GM19025 (cell line): ENCODE measurements around the gene NT5M.
"Not testable (repeated sequence)": the region's sequence is repeated elsewhere in the genome, so short reads cannot be mapped to it uniquely, and the experiment has no call there.

ENCODE experiments used
- ATAC-seq: cut with Tn5 transposase; IDR thresholded peaks from one replicate; pipeline ENCODE4 v1.9.1; 2021; ENCODE audit warnings: mild to moderate bottlenecking, low read depth, moderate library complexity; ENCODE audit not compliant: unreplicated experiment

NT5M gene

GRCh38 chr17:17300624-17301568 lies 2.3 kb upstream of the NT5M start:
- ATAC-seq = no peak

DNA sequence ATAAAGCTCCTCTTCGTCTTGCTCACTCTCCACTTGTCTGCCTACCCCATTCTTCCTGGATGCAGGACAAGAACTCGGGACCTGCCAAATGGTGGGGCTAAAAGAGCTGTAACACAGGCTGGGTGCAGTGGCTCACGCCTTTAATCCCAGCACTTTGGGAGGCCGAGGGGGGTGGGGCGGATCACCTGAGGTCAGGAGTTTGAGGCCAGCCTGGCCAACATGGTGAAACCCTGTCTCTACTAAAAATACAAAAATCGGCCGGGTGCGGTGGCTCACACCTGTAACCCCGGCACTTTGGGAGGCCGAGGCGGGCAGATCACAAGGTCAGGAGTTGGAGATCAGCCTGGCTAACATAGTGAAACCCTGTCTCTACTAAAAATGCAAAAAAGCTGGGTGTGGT lies 1.5 kb upstream of the NT5M start:
- not testable (repeated sequence) for ATAC-seq

DNA sequence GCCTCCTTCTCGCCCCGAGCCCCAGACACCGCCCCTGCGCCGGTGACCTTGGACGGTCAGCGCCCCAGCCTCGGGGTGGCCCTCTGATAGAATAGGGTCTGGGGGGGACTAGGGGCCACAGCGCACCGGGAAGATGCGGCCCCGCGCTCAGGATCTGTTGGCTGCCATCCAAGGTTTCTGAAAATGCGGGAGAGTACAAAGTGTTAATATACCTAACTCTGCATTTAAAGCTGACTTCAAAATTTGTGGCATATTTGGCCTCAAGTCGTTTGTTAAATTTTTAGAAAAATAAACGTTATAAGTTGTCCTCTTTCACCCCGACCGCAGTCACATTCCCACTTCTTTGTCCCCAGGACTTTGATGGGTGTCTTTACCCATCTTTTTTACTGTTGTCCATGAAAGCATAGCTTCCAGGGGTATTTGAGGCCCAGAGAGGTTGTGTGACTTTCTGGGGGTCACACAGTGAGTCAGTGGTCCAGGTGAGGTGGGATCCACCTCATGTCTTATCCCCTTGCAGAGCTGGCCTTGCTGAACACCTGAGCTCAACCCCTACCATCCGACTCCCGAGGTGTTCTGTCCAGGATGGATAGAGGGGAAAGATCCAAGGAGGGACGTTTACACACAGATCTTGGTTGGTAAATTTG lies 796 bp downstream of the NT5M start:
- ATAC-seq = no peak

DNA sequence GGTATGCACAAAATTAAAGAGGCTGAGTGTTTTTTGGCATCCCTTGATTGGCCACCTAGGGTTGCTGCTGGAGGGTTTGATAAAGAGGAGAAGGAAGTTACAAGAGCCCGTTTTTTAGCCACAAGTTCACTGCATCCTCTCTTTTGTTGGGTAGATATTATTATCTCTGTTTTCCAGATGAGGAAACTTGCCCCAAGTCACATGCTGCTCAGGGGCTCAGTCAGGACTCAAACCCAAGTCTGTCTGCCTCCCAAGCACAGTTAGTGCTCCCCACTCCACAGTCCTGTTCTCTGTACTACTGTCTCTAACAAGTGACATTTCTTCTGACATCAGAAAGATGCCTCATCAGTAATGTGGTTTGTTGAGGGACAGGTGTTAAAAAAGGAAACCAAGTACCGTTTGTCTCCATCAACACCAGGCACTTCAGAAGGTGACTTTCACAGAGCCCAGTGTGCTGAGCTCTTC lies 1.4 kb downstream of the NT5M start:
- no peak for ATAC-seq

DNA sequence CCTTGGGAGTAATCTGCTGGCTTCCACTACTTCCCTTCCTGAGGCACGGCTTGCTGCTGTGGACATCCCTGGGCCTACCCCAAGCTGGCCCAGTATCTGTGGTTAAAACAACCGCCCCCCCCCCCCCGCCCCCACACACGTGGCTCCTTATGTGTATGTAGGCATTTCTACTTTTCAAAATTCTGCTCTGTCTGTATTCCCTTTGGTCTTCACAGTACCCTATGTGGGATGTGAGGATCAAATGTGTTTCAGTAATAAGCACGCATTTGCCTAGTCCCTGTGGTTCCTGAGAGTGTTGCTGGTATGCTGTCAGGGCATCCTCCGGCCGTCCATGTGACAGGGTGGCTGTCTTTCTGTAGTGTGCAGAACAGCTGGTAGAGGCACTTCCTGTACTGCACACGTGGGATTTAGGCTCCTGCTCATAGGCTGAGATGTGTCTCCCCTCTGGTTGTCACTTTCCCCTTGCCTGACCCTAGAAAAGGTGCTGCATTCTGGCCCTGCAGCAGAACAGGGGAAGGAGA lies 2.2 kb downstream of the NT5M start:
- ATAC-seq = peak; percentile 72

GRCh38 chr17:17309356-17309755 lies 6.2 kb downstream of the NT5M start:
- ATAC-seq = no peak

DNA sequence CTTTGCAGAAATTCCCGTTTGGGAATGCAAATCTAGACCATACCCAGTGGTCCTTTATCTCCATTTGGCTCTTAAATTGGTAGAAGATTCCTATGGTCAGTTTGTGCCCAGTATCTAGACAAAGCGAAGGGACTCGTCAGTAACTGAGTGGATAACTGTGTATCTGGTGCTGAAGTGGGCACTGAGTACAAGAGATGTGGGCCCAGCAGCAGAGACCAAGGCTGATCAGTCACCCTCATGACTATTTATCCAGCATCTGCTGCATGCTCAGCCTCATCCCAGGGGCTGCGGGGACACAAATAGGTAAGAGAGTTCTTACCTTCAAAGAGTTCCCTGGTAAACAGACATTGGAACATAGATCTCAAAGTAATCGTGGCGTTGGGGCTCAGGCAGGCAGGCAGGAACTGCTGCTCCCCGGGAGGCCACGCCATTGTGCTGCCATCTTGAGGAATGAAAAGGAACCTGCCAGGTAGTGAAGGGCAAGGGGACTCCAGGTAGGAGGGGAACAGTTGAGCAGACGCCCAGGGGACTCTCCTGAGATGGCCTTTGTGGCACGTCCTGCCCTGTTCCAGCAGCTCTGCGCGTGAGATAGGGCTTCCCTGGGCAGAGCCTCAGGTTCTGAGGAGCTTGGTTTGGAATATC lies 10.3 kb downstream of the NT5M start:
- no peak for ATAC-seq

DNA sequence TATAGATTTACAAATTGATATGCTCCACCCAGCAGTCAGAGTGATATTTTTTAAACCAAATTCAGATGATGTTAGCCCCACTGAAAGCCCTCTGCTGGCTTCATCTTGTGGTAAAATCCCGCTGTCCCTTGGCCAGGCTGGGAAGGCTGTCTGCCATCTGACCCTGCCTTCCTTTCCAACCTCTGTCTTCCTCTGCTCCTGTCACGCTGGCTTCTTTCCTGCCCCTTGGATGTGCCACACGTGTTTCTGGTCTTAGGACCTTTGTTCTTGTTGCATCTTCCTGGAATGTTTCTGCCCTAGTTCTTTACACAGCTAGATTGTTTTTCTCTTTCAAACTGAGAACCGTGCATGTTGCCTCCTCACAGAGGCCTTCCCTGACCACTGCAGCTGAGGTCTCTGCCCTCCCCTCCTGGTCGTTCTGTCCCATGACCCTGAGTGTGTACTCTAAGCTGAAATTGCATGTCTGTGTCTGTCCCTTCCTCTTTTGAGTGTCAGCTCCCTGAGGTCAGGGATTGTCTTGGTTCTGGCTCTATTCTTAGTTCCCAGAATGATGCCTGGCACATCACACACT lies 11.4 kb downstream of the NT5M start:
- no peak for ATAC-seq

DNA sequence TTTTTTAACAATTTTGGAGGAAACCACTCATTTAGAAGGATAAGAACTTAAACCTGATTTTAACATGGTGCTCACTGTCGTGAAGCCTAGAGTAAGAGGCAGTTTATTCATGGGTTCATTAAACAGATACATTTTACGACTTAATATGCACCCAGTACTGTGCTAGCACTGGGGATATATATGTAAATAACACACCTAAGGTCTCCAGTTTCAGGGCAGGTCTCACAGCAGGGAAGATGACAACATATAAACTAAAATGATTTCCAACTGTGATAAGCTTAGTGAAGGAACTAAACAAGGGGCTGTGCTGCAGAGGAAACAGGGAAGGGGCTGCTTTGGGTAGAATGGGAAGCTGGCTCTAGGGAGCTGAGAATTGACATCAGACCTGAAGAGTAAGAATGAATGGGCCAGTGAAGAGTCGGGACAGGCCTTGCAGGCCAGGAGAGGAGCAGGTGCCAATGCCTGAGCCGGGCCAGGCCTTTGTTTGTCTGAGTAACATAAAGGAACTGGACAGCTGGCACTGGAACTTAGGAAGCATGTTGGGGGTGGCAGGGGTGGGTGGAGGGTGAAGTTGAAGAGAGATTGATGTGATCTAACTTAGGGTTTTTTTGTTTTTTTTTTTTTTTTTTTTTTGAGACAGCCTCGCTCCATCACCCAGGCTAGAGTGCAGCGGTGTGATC lies 12.1 kb downstream of the NT5M start:
- ATAC-seq = no peak

DNA sequence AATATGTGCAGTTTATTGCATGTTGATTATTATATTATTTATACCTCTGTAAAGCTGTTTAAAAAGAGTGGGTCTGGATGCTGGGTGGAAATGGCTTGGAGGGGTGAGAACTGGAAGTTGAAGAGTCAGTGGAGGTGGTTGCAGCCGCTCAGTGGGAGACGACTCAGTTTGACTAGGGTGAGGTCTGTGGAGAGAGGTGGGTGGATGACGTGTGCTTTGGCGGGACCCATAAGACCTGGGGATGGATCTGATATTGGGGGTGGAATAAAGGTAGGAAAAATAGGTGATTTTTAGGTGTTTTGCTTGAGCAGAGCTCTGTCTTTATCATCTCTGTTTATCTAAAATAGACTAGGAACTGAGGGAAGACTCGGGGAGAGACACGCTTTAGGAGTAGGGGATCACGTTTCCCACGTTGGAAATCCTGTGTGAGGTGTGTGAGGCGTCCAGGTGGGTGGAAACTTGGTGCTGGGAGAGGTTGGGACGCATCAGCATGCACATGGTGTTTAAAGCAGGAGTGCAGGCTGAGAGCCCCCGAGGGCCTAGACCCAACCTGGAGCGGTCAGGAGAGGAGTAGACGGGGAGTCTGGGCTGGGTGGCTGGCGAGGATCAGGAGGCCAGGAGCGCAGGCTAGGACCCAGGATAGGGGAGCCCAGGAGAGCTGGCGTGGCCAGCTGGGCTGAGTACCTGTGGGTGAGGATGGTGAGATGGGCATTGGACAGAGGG lies 17.2 kb downstream of the NT5M start:
- no peak for ATAC-seq

- no peak for ATAC-seq
Measured at GRCh38 chr17:17320911-17321220, 17.7 kb downstream of the NT5M start.

DNA sequence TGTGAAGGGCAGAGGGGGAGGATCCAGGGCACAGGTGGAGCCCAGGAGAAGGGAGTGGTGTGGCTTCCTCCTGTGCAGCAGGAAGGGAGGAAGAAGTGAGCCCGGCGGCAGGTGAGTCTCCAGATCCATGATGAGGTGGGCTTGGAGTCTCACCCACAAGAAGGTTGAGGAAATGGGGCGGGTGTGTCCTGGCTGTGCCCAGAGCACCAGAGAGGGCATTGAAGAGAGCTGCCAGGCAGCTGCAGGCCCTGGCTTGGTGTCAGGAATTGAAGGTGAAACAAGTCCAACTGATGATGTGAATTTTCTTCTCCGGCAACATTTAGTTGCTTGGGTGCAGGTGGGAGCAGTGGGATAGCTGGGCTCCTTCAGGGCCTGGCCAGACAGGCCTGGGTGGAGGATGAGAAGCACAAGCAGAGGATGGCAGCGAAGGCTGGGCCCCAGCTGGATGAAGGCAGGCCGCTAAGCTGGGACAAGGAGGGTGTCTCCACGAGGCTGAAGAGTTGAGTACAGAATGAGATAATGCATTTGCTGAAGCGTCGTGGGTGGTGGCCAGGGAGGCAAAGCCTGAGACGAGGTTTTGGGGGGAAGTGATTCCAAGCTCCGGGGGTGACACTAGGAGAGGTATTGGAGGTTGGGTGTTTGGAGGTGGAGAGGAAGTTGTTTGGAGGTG lies 18.3 kb downstream of the NT5M start:
- ATAC-seq = no peak

- no peak for ATAC-seq
Measured at GRCh38 chr17:17322516-17323510, 19.6 kb downstream of the NT5M start.

DNA sequence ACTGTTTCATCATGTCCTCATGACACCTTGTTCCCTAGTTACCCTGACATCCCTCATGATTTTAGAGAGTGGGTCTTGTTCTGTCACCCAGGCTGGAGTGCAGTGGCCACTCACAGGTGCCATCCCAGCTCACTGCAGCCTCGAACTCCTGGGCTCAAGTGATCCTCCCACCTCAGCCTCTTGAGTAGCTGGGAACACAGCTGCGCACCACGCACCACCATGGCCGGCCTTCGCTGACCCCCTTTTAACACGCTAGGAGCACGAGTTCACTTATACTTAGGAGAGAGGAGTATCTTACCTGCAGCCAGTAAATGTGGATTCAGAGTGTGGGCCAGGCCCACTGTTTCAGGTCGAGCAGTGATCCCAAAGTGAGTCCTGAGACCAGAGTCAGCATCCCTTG lies 21.4 kb downstream of the NT5M start:
- ATAC-seq = no peak

DNA sequence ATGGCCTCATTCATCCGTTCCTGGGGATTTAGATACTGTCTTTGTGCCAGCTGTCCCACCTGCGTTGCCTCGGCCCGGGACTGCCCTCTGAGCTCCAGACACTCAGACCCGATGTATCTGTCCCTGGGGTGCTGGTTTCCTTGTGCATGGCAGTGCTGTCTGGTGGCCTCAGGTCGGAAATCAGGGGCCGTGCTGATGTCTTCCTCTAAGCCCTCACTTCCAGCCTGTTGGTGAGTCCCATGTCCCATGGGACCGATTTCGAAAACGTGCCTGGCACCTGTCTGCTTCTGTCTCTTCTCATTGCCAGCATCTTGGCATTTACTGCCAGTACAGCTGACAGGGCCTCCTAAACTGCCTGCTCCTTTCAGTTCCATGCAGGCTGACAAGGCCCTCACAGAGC lies 22.1 kb downstream of the NT5M start:
- no peak for ATAC-seq

GRCh38 chr17:17325816-17326215 lies 22.6 kb downstream of the NT5M start:
- no peak for ATAC-seq

- no peak for ATAC-seq
Measured at GRCh38 chr17:17326275-17326875, 23.2 kb downstream of the NT5M start.

GRCh38 chr17:17328251-17328650 lies 25.1 kb downstream of the NT5M start:
- ATAC-seq = no peak
